22Rv1 (cell line): ENCODE data around the gene BFSP2.

Experiments used
- H3K27ac ChIP-seq: fragments of 450-650 bp; 2 replicates; pipeline ENCODE4 v1.5.1; 2017
- ZFX ChIP-seq: fragments of 450-650 bp; IDR thresholded peaks from 2 replicates; pipeline ENCODE4 v1.6.1; 2017; ENCODE audit warnings: antibody characterized with exemption, borderline replicate concordance
- TF ChIP-seq, protein P1 (sequence below): fragments of 450-650 bp; IDR thresholded peaks from 2 replicates; pipeline ENCODE4 v1.5.1; 2017; ENCODE audit warnings: mild to moderate bottlenecking

The BFSP2 gene

DNA sequence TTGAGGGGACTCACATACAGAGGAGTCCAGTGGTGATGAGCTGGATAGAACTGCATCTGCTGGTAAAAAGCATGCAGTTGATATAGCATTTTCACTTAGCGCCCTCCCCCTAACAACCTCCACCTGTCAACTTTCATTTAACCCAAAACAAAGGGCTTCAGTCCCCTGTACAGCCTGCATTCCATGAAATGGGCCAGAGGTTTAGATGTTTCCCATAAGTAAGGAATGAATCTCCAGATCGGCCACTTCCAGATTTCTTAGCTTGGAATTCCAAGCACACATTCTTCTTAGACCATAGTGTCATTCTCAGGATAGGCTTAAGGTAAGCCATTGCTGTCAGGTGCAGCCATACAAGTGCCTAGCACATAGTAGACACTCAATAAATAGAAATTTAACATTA lies 32.9 kb upstream of the BFSP2 start:
- H3K27ac ChIP-seq, result no peak overlapping the region
- TF ChIP-seq, protein P1, sequence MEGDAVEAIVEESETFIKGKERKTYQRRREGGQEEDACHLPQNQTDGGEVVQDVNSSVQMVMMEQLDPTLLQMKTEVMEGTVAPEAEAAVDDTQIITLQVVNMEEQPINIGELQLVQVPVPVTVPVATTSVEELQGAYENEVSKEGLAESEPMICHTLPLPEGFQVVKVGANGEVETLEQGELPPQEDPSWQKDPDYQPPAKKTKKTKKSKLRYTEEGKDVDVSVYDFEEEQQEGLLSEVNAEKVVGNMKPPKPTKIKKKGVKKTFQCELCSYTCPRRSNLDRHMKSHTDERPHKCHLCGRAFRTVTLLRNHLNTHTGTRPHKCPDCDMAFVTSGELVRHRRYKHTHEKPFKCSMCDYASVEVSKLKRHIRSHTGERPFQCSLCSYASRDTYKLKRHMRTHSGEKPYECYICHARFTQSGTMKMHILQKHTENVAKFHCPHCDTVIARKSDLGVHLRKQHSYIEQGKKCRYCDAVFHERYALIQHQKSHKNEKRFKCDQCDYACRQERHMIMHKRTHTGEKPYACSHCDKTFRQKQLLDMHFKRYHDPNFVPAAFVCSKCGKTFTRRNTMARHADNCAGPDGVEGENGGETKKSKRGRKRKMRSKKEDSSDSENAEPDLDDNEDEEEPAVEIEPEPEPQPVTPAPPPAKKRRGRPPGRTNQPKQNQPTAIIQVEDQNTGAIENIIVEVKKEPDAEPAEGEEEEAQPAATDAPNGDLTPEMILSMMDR, result no peak
- TF ChIP-seq ZFX, result no peak

DNA sequence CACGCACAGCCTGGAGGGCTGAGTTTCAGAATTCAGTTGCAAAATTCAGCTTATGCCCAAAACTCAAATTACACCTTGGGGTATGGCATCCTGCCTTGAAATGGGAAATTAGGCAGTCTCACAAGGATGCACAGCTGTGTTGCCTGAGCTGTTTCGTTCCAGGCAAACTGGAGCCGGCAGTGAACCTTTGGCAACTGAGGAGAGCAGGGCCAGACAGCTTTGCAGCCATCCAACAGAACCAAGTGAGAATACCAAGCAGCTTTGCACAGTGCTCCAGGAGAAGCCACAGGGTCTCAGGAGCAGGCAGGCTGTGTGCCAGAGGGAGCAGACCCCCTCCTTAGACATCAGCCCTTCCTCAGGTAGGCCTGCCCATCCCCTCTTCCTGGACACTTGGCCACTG lies 32.5 kb upstream of the BFSP2 start:
- no peak overlapping the region for H3K27ac ChIP-seq
- no peak for TF ChIP-seq ZFX
- TF ChIP-seq, protein P1, result no peak

DNA sequence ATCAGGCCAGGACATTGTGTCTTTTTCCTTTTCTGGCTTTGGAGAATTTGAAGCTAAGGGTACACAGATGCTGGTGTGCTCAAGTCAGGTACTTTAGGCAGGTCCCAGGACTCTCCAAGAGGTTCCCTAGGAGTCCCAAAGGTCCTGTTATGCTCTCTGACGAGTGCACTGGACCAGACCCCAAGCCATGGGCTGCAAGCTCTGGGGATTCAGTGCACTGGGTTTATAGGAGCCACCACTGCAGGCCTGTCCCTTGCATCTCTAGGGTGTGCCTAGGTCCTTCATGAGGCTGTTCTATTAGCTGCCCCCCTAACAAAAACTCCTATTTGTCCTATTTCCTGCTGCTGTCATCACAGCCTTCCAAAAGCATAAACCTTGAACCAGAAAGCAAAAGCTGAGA lies 31.9 kb upstream of the BFSP2 start:
- H3K27ac ChIP-seq, result no peak overlapping the region
- TF ChIP-seq, protein P1, result no peak
- no peak for TF ChIP-seq ZFX

DNA sequence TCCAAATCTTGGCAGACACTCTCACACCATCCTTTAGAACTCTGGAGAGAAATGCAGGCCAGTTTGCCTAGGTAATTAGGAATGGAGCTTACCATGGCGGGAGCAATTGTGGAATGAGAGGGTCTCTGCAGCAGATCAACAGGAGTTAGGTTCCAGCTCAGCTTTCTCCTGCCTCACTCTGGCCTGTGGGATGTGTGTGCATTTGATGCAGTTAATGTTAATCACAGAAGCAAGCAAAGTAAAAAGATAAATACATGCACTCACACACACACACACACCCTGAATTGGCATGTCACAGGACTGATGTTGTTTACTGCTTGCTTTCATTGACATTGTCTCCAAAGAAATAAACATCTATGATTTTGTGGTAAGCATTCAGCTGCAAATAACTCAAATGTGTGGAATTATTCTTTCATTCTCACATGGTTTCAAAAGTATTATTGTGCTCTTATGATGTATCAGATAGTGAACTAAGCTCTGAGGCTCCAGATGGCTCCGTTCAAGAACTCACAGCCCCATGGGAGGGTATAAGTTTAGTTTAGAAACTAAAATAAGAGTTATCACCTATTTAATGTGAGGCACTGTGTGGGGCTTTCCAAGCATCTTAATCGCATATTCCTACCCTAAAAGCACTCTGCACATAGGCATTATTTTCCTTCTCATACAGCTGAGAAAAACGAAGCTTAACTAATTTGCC lies 31.3 kb upstream of the BFSP2 start:
- H3K27ac ChIP-seq, result no peak overlapping the region
- TF ChIP-seq ZFX, result no peak
- TF ChIP-seq, protein P1, result no peak

DNA sequence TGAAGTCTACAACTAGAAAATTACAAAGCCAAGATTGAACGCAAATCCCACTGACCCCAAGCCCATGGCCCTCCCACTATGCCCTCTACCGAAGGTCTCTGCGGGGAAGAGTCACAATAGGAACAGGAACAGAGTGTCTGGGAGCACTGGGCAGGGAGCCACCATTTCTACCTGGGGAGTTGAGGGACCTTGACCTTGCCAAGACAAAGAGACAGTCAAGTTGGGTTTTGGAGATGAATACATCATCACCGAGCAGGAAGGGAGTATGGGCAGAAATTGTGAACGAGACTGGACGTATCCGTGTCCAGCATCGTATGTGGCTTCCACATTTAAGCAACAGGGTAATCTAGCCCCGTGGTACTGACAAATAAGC lies 30.8 kb upstream of the BFSP2 start:
- TF ChIP-seq ZFX, result no peak
- TF ChIP-seq, protein P1, result no peak
- H3K27ac ChIP-seq, result no peak overlapping the region

DNA sequence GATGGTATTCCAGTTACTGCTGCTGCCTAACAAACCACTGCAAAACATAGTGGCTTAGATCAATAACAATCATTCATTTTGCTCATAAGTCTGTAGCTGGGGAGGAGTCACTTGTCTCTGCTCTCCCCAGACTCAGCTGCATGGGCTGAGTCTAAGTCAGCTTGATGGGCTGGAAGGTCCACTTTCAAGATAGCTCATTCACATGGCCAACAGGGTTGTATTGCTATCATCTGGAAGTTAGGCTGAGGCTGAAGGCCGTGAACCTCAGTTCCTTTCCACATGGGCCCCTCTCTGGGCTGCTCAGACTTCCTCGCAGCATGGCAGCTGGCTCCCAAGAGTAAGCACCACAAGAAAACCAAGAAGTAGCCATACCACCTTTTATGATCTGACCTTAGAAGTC lies 28.7 kb upstream of the BFSP2 start:
- H3K27ac ChIP-seq, result no peak overlapping the region
- TF ChIP-seq ZFX, result no peak
- TF ChIP-seq, protein P1, result no peak

DNA sequence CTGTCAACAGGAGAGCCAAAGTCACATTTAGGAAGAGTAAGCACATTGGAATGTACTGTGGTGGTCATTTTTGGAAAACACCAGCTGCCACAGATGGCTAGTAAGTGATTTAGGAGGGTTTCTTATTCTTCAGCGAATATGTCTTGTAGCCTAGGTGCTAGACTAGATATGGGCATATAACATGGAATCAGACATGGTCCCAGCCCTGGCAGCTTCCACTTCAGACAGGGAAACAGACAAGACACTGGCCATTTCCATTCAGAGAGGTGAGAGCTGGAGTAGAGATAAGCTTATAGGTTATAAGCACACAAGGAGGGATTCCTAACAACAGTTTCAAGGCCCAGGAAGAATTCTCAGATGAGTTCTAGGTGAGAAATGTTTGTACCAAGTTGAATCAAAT lies 28.2 kb upstream of the BFSP2 start:
- H3K27ac ChIP-seq, result no peak overlapping the region
- TF ChIP-seq, protein P1, result no peak
- TF ChIP-seq ZFX, result no peak
